Vagina (tissue), 2 donors: ENCODE data around the gene SUSD3. TPM values are rescaled to one million over a fixed set of nuclear protein-coding genes. Genes with fewer than 3 reads are reported as not detected.

Experiments
- DNase-seq, 2 donors: peaks; one replicate each; pipeline ENCODE4 v3.0.0-alpha.2; 2017; ENCODE audit errors: extremely low spot score in 2 of 2
- H3K27ac ChIP-seq: fragments of 200-600 bp; sonication (generic); one replicate; pipeline ENCODE4 v1.5.1; 2019
- H3K27me3 ChIP-seq: fragments of 200-600 bp; sonication (generic); one replicate; pipeline ENCODE4 v1.5.1; 2019
- H3K36me3 ChIP-seq, 2 donors: fragments of 200-600 bp; sonication (generic); one replicate each; pipeline ENCODE4 v1.5.1; 2017 to 2019
- H3K4me1 ChIP-seq: fragments of 200-600 bp; sonication (generic); one replicate; pipeline ENCODE4 v1.5.1; 2019
- H3K4me3 ChIP-seq, 2 donors: fragments of 200-600 bp; sonication (generic); 1 replicate in 1 of 2; 2 replicates in 1 of 2; pipeline ENCODE4 v1.5.1; 2016 to 2019
- H3K9me3 ChIP-seq: fragments of 200-600 bp; sonication (generic); one replicate; pipeline ENCODE4 v1.5.1; 2019
- CTCF ChIP-seq, 3 experiments: fragments of 450-650 bp in 2 of 3; fragments of 200-600 bp in 1 of 3; sonication (generic) in 1 of 3; IDR thresholded peaks; one replicate each; pipeline ENCODE4 v1.5.1; 2017 to 2019; ENCODE audit warnings: antibody characterized with exemption in 3 of 3, mild to moderate bottlenecking in 2 of 3, moderate library complexity in 2 of 3
- POLR2A ChIP-seq, 2 donors: fragments of 450-650 bp; IDR thresholded peaks; one replicate each; pipeline ENCODE4 v1.6.1; 2017; ENCODE audit warnings: antibody characterized with exemption in 2 of 2, mild to moderate bottlenecking in 2 of 2, moderate library complexity in 2 of 2
- POLR2AphosphoS5 ChIP-seq, 2 donors: sonication (generic); formaldehyde crosslinking; IDR thresholded peaks; one replicate each; pipeline ENCODE4 v1.9.0; 2017; ENCODE audit warnings: antibody characterized with exemption in 2 of 2, mild to moderate bottlenecking in 2 of 2, low read depth in 1 of 2; ENCODE audit not compliant: insufficient read depth in 1 of 2
- intact Hi-C: fragments of 100-400 bp; cut with DNase I; formaldehyde crosslinking; loops from one replicate; pipeline ENCODE4 v1.15.1; 2023
- total RNA-seq: library from RNA; depleted of rRNA; stranded (reverse); fragments of >200 nt; gene quantifications from one replicate; pipeline ENCODE4 v1.2.3, GENCODE V29; 2016

Gene SUSD3
- total RNA-seq, 1 donor from 2014 or later = 25.0 TPM

DNA sequence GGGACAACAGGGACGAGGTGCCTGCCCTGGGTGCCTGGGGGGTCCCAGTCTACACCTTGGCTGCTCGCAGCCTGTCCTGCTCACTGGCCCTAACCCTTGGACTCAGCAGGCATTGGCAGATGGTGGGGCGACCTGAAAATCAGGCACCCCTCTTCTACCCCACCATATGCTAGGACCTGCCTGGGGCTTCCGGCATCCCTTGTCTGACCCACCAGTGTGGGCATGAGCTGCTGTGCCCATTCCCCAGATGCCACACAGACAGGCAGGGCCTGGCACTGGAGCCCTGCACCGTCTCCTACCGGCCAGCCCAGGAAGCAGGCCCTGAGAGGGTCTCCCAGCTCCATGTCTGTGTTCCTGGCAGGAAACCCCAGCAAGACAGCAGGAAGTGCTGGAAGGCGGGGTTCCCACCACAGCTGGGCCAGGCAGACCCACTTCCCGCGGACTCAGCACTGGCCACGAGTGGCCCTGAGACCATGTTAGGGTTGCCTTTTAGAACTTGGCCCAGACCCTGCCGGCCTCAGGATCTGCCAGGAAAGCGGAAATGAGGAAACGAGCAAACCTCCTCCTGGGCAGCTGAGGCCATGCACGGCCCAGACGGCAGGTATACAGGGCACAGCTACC lies 72.5 kb downstream of the SUSD3 start:
- H3K4me1 ChIP-seq = peaks cover 95% of the 10 kb centered on the region
- DNase-seq = no peak
- no peak overlapping the region for H3K4me3 ChIP-seq
- H3K27ac ChIP-seq = peak overlapping the region; percentile 99
- no peaks in the 10 kb centered on the region for H3K36me3 ChIP-seq
- TF ChIP-seq POLR2AphosphoS5 (IDR thresholded peaks at IDR 0.05; ENCODE audit: insufficient read depth in 1 of 2, low read depth in 1 of 2) = no peak
- no peak for TF ChIP-seq POLR2A (IDR thresholded peaks at IDR 0.05)
- TF ChIP-seq CTCF (IDR thresholded peaks at IDR 0.05) = no peak
- no peaks in the 10 kb centered on the region for H3K9me3 ChIP-seq
- no peaks in the 10 kb centered on the region for H3K27me3 ChIP-seq
- intact Hi-C loops = no loop called here

- TF ChIP-seq CTCF (IDR thresholded peaks at IDR 0.05) = no peak
- DNase-seq = no peak
- H3K4me1 ChIP-seq = peaks cover 95% of the 10 kb centered on the region
- no peaks in the 10 kb centered on the region for H3K36me3 ChIP-seq
- H3K27me3 ChIP-seq = no peaks in the 10 kb centered on the region
- H3K27ac ChIP-seq = peak overlapping the region; percentile 99
- no peaks in the 10 kb centered on the region for H3K9me3 ChIP-seq
- H3K4me3 ChIP-seq = no peak overlapping the region
- intact Hi-C loops = no loop called here
Measured at GRCh38 chr9:93131599-93132286, 73.2 kb downstream of the SUSD3 start.

- TF ChIP-seq POLR2A (IDR thresholded peaks at IDR 0.05) = no peak
- no peak for TF ChIP-seq POLR2AphosphoS5 (IDR thresholded peaks at IDR 0.05; ENCODE audit: insufficient read depth in 1 of 2, low read depth in 1 of 2)
- TF ChIP-seq CTCF (IDR thresholded peaks at IDR 0.05) = no peak
- DNase-seq = no peak
- H3K4me1 ChIP-seq = peaks cover 95% of the 10 kb centered on the region
- peak overlapping the region; percentile 85 to 95 for H3K4me3 ChIP-seq
- intact Hi-C loops = no loop called here
- no peaks in the 10 kb centered on the region for H3K36me3 ChIP-seq
- H3K27ac ChIP-seq = peak overlapping the region; percentile 99
- no peaks in the 10 kb centered on the region for H3K27me3 ChIP-seq
- no peaks in the 10 kb centered on the region for H3K9me3 ChIP-seq
Measured at GRCh38 chr9:93132287-93132927, 73.9 kb downstream of the SUSD3 start.

DNA sequence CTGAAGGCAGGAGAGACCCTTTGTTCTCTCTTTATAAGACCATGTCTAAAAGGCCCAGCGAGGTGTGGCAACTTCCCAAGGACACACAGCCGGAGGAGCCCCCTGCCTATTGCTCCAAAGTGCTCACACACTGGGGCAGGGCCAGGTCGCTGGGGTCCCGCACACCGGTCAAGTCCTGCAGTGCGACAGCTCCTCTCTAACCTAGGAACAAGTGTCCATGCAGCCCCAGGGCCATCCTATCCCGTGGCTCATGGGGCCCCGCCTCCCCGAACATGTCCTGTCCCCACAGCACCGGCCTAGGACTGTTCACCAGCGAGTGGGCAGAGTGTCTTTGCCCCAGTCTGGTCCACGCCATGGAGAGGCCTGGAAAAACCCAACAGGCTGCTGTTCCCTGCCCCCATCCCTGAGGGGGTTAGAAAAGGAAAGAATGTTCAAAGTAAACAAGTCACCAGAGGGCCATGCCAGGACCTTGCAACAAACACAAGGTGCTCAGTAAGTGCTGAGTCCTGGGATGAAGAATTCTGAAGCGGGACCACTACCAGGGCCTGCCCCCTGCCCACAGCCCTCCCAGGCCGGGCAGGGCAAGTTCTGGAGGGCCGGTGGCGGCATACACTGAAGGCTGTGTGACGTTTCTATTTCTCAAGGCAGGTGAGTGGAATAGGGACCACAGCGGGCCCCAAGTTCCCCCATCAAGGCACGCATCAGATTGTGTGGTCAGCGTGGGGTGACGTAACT lies 74.6 kb downstream of the SUSD3 start:
- TF ChIP-seq POLR2A (IDR thresholded peaks at IDR 0.05) (no peak), CTCF (IDR thresholded peaks at IDR 0.05) (no peak), POLR2AphosphoS5 (IDR thresholded peaks at IDR 0.05; ENCODE audit: insufficient read depth in 1 of 2, low read depth in 1 of 2) (peak in 1 of 2 donors; percentile 82)
- no peaks in the 10 kb centered on the region for H3K9me3 ChIP-seq
- H3K4me1 ChIP-seq = peaks cover 88% of the 10 kb centered on the region
- H3K27me3 ChIP-seq = no peaks in the 10 kb centered on the region
- intact Hi-C loops = no loop called here
- no peaks in the 10 kb centered on the region for H3K36me3 ChIP-seq
- H3K4me3 ChIP-seq = peak overlapping the region; percentile 85 to 95
- peak overlapping the region; percentile 99 for H3K27ac ChIP-seq
- DNase-seq = peak in 1 of 2 donors; percentile 91
